ENCODE results near the gene TNNT1. TPM values are rescaled to one million over a fixed set of nuclear protein-coding genes. Genes with fewer than 3 reads are reported as not detected.

TNNT1 gene
- total RNA-seq, 1 donor from 2014 or later: 8.3 TPM

- Mint-ChIP-seq H3K36me3 (ENCODE audit: low read depth, unreplicated experiment) (no peaks in the 10 kb centered on the region), H3K9me3 (ENCODE audit: unreplicated experiment) (peaks cover 4% of the 10 kb centered on the region), H3K4me3 (ENCODE audit: unreplicated experiment) (no peak overlapping the region), H3K27ac (ENCODE audit: unreplicated experiment) (no peak overlapping the region), H3K4me1 (ENCODE audit: low read depth, unreplicated experiment) (peaks cover 2% of the 10 kb centered on the region), H3K27me3 (ENCODE audit: low read depth, unreplicated experiment) (peaks cover 38% of the 10 kb centered on the region)
- TF ChIP-seq EZH2 (IDR thresholded peaks at IDR 0.05; ENCODE audit: insufficient read depth, low read length) (no peak), CTCF (IDR thresholded peaks at IDR 0.05; ENCODE audit: insufficient read depth, low read depth, low read length) (no peak)
- H2AFZ ChIP-seq (ENCODE audit: low read depth, low read length): no peak overlapping the region
- no peaks in the 10 kb centered on the region for H3K4me1 ChIP-seq (ENCODE audit: insufficient read depth, low read length)
- H3K36me3 ChIP-seq (ENCODE audit: insufficient read depth, low read length): no peaks in the 10 kb centered on the region
- no peak overlapping the region for H3K9ac ChIP-seq (ENCODE audit: low read length)
- DNase-seq (ENCODE audit: low read depth): no peak
- H3K9me3 ChIP-seq (ENCODE audit: insufficient read depth, low read depth, low read length): no peaks in the 10 kb centered on the region
- H3K4me2 ChIP-seq (ENCODE audit: low read length): no peak overlapping the region
- H3K27ac ChIP-seq (ENCODE audit: low read depth, low read length): no peak overlapping the region
- H3K27me3 ChIP-seq (ENCODE audit: insufficient read depth, low read length): peaks cover 30% of the 10 kb centered on the region
- no peaks in the 10 kb centered on the region for H4K20me1 ChIP-seq (ENCODE audit: insufficient read depth, low read length)
- H3K4me3 ChIP-seq (ENCODE audit: insufficient read depth, low read depth, low read length): no peak overlapping the region
- FAIRE-seq: no peak
- H3K79me2 ChIP-seq (ENCODE audit: insufficient read depth, low read length): no peaks in the 10 kb centered on the region
These were observed 3.0 kb upstream of the TNNT1 start for GRCh38 chr19:55152017-55152416.

DNA sequence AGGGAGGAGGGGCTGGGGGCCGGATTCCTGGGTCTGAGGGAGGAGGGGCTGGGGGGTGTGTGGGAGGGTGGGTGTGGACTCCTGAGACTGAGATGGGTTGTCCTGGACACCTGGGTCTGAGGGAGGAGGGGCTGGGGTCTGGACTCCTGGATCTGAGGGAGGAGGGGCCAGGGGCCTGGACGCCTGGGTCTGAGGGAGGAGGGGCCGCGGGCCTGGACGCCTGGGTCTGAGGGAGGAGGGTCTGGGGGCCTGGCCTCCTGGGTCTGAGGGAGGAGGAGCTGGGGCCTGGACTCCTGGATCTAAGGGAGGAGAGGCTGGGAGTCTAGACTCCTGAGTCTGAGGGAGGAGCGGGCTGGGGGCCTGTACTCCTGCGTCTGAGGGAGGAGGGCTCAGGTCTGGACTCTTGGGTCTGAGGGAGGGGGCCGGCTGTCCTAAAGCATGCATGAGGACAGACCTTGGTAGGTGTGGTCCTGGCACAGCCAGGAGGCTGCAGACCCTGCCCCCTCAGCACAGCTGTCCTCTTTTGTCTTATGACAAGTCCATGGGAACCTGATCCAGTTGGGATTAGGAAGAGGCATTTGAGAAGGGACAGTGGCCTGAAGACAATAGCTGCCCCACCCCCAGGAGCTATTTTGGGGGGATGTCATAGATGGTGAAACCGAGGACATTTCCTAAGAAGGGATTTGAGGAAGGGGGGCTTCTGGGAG is 1.3 kb downstream of the TNNT1 start:
- Histone ChIP-seq H2AFZ (ENCODE audit: low read depth, low read length) (no peak overlapping the region), H3K9ac (ENCODE audit: low read length) (no peak overlapping the region), H3K27ac (ENCODE audit: low read depth, low read length) (no peak overlapping the region), H3K9me3 (ENCODE audit: insufficient read depth, low read depth, low read length) (no peaks in the 10 kb centered on the region), H3K4me2 (ENCODE audit: low read length) (no peak overlapping the region), H3K4me3 (ENCODE audit: insufficient read depth, low read depth, low read length) (no peak overlapping the region), H4K20me1 (ENCODE audit: insufficient read depth, low read length) (no peaks in the 10 kb centered on the region), H3K4me1 (ENCODE audit: insufficient read depth, low read length) (peaks cover 2% of the 10 kb centered on the region), H3K79me2 (ENCODE audit: insufficient read depth, low read length) (no peaks in the 10 kb centered on the region), H3K27me3 (ENCODE audit: insufficient read depth, low read length) (peaks cover 35% of the 10 kb centered on the region), H3K36me3 (ENCODE audit: insufficient read depth, low read length) (no peaks in the 10 kb centered on the region)
- no peak for DNase-seq (ENCODE audit: low read depth)
- peaks cover 41% of the 10 kb centered on the region for H3K27me3 Mint-ChIP-seq (ENCODE audit: low read depth, unreplicated experiment)
- H3K4me3 Mint-ChIP-seq (ENCODE audit: unreplicated experiment): no peak overlapping the region
- no peak for FAIRE-seq
- no peak for TF ChIP-seq CTCF (IDR thresholded peaks at IDR 0.05; ENCODE audit: insufficient read depth, low read depth, low read length)
- TF ChIP-seq EZH2 (IDR thresholded peaks at IDR 0.05; ENCODE audit: insufficient read depth, low read length): no peak
- H3K27ac Mint-ChIP-seq (ENCODE audit: unreplicated experiment): no peak overlapping the region
- no peaks in the 10 kb centered on the region for H3K36me3 Mint-ChIP-seq (ENCODE audit: low read depth, unreplicated experiment)
- H3K9me3 Mint-ChIP-seq (ENCODE audit: unreplicated experiment): peaks cover 2% of the 10 kb centered on the region
- H3K4me1 Mint-ChIP-seq (ENCODE audit: low read depth, unreplicated experiment): peaks cover 2% of the 10 kb centered on the region

GRCh38 chr19:55146705-55147273 is 2.2 kb downstream of the TNNT1 start:
- Histone ChIP-seq H3K27me3 (ENCODE audit: insufficient read depth, low read length) (peaks cover 38% of the 10 kb centered on the region), H3K9ac (ENCODE audit: low read length) (no peak overlapping the region), H4K20me1 (ENCODE audit: insufficient read depth, low read length) (no peaks in the 10 kb centered on the region), H3K4me1 (ENCODE audit: insufficient read depth, low read length) (peaks cover 2% of the 10 kb centered on the region), H3K36me3 (ENCODE audit: insufficient read depth, low read length) (no peaks in the 10 kb centered on the region), H3K4me3 (ENCODE audit: insufficient read depth, low read depth, low read length) (no peak overlapping the region), H3K79me2 (ENCODE audit: insufficient read depth, low read length) (no peaks in the 10 kb centered on the region), H3K9me3 (ENCODE audit: insufficient read depth, low read depth, low read length) (no peaks in the 10 kb centered on the region), H3K4me2 (ENCODE audit: low read length) (peak overlapping the region; percentile 30), H2AFZ (ENCODE audit: low read depth, low read length) (peak overlapping the region; percentile 41), H3K27ac (ENCODE audit: low read depth, low read length) (no peak overlapping the region)
- H3K27ac Mint-ChIP-seq (ENCODE audit: unreplicated experiment): no peak overlapping the region
- peaks cover 2% of the 10 kb centered on the region for H3K4me1 Mint-ChIP-seq (ENCODE audit: low read depth, unreplicated experiment)
- DNase-seq (ENCODE audit: low read depth) (no peak), FAIRE-seq (no peak)
- no peaks in the 10 kb centered on the region for H3K36me3 Mint-ChIP-seq (ENCODE audit: low read depth, unreplicated experiment)
- peaks cover 2% of the 10 kb centered on the region for H3K9me3 Mint-ChIP-seq (ENCODE audit: unreplicated experiment)
- TF ChIP-seq CTCF (IDR thresholded peaks at IDR 0.05; ENCODE audit: insufficient read depth, low read depth, low read length): no peak
- TF ChIP-seq EZH2 (IDR thresholded peaks at IDR 0.05; ENCODE audit: insufficient read depth, low read length): peak; percentile 66
- peaks cover 41% of the 10 kb centered on the region for H3K27me3 Mint-ChIP-seq (ENCODE audit: low read depth, unreplicated experiment)
- no peak overlapping the region for H3K4me3 Mint-ChIP-seq (ENCODE audit: unreplicated experiment)

All from astrocyte (in vitro differentiated cells and primary cell).